GM18519 (cell line): ENCODE results near the gene NCOA7.
"Not testable (repeated sequence)": the region's sequence is repeated elsewhere in the genome, so short reads cannot be mapped to it uniquely, and the experiment has no call there.

Experiments
- ATAC-seq: cut with Tn5 transposase; IDR thresholded peaks from one replicate; pipeline ENCODE4 v1.9.1; 2021; ENCODE audit warnings: mild to moderate bottlenecking, moderate library complexity; ENCODE audit not compliant: unreplicated experiment, low FRiP score

NCOA7 gene

DNA sequence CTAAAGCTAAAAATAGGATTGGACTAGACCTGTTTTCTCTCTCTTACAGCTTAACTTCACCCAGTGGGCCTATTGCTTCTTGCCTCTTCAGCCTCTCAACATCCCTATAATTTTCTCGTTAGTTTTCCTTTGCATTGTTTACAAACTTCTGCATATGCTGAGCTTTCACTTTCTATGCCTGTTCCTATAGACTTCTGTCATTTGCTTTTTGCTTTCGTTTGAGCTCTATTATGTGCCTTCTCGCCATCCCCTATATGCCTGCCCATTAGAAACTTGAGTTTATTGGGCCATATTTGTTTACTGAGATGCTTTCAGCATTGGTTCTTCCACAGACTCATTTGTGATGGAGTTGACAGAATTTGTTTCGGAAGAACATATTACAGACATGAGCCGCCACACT lies 40.9 kb downstream of the NCOA7 start:
- no peak for ATAC-seq

- no peak for ATAC-seq
Measured at GRCh38 chr6:125832391-125833117, 41.8 kb downstream of the NCOA7 start.

- no peak for ATAC-seq
Measured at GRCh38 chr6:125834348-125834747, 43.6 kb downstream of the NCOA7 start.

DNA sequence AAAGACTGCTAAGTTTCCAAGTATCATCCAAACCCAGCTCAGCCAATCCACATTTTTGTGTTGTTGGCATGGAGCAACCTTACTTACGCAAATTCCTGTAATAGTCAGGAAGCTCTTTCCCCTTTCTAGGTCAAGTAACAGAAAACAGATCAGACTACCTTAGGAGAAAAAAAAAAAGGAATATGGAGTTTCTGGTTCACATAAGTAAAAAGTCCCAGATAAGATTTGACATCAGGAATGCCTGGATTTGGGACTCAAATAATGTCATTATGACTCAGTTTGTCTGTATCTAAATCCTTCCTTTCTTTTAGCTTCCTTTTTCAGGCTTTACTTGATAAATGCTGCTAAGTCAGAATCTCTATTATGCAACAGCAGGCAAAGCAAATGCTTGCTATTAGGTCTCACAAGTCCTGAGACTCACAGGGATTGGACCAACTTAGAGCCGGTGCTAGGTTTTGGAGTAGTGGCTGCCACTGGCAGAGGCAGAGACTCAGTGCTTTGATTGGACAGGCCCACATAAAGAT lies 44.5 kb downstream of the NCOA7 start:
- no peak for ATAC-seq

DNA sequence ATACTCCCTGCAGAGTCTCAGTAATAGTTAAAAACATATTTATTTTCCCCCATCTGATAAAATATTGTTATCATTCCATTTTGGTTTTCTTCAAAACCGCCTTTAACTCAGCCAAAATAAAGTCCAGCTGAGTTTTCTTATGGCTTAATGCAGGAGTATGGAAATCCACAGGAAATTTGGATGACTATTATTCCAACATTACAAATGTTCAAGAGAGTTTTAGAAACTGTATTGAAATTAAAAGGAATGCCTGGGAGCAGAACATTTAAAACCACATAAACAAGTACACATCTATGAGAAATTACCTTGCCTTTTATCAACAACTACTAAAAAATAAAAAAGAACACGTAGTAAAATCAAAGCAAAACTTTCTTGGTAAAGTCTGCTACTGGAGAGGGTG lies 45.7 kb downstream of the NCOA7 start:
- ATAC-seq, result no peak

DNA sequence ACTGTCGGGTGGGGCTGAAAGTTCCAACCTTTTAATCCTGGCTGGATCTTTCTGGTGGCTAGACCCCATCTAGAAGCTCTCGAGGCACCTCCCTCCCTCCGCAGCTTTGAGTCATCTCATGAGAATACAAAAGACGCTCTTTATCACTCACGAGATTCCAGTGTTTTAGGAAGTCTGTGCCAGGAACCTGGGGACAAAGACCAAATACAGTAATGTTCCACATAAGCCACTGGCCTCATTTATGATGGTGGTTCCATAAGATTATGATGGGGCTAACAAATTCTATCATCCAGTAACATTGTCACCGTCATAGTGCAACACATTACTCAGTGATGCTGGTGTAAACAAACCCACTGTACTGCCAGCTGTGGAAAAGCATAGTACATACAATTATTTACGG lies 48.7 kb downstream of the NCOA7 start:
- ATAC-seq, result no peak

DNA sequence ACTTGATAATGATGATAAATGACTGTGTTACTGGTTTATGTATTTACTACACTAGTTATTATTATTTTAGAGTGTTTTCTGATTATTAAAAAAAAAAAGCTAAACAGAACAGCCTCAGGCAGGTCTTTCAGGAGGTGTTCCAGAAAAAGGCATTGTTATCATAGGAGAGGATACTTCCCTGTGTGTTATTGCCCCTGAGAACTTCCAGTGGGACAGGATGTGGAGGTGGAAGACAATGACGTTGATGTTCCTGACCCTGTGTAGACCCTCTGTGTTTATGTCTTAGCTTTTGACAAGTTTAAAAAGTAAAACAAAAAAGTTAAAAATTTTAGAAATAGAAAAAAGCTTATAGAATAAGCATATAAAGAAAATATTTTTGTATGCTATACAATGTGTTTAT lies 49.1 kb downstream of the NCOA7 start:
- ATAC-seq, result no peak

DNA sequence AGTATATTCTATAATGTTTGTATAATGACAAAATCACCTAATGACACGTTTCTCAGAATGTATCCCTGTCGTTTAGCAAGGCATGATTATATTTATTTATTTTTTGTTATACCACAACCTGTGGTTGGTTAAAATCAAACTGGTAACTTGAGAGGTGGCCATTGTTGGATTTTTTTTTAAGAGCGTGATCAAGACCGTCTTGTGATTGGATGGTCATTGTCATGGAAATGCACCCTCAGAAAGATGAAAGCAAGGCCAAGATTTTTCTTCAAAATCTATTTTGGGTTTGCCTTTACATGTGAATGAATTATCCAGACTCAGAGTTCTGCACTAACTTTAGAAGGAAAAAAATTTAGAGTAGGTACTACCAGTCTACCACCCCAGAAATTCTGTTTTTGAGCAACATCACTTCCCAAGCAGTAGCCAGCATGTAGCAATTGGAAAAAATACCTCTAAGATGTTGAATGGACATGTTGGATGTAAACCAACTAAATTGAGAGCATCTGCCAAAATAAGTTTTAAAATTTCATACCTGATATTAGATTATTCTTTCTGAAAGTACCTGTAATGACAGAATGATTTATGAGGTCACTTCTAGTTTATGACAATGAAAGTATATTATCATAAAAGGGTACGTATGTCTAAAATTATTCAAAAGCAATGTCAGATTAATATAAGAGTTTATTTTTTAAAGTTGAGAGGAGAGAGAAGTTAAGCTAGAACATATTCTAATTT lies 50.8 kb downstream of the NCOA7 start:
- ATAC-seq, result no peak

DNA sequence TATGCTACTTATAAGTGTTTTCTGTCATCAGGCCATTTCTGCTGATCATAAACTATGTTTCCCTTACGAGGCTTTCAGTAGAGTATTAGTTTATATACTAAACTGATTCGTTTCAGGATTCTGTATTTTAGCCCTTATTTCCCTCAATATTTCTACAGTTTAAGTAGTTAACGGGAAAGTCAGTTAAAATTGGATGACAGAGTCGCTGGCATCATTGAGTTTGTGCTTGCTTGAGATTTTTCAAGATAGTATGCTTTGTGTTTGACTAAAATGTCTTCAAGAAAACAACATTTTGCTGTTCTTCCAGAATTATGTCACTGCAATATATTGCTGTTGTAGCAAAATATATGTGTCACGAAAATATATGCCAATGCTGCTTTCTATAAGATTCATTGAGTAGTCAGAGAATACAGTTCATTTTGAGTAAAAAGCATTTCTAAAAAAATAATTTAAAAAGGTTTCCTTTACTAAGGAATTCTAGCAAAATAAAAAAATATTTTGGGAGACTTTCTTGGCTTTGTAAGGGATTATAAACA lies 51.4 kb downstream of the NCOA7 start:
- ATAC-seq, result no peak

- no peak for ATAC-seq
Measured at GRCh38 chr6:125843593-125843992, 52.8 kb downstream of the NCOA7 start.

- ATAC-seq, result no peak
Measured at GRCh38 chr6:125844989-125845388, 54.2 kb downstream of the NCOA7 start.

- ATAC-seq, result no peak
Measured at GRCh38 chr6:125846292-125847024, 55.7 kb downstream of the NCOA7 start.

GRCh38 chr6:125848286-125848685 lies 57.5 kb downstream of the NCOA7 start:
- ATAC-seq, result not testable (repeated sequence)

DNA sequence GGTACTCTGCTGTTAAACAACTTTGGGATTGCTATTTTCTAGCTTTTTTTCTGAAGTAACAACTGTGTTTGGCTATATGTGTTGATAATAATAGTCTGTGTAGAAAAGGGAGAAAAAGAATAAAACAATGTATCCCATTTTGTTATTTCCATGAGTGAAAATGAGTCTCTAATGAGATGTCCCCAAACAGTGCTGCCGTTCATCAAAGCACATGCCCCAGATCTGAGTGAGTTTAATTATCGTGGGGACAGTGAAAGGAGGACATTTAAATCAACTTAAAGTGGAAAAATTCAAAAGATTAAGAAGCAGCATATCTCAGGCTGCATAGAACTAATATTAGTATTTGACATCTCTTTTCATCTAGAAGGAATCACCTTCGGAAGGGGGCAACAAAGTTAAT lies 59.6 kb downstream of the NCOA7 start:
- ATAC-seq, result no peak

DNA sequence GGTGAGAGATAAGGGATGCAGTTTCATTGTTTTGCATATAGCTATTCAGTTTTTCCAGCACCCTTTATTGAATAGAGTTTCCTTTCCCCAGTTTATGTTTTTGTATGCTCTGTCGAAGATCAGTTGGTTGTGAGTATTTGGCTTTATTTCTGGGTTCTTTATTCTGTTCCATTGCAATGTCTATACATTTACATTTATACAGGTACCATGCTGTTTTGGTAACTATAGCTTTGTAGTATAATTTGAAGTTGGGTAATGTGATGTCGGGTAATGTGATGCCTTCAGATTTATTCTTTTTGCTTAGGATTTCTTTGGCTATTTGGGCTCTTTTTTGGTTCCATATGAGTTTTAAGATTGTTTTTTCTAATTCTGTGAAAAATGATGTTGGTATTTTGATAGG lies 61.8 kb downstream of the NCOA7 start:
- ATAC-seq, result no peak

- ATAC-seq, result no peak
Measured at GRCh38 chr6:125853168-125853567, 62.4 kb downstream of the NCOA7 start.

- no peak for ATAC-seq
Measured at GRCh38 chr6:125853756-125854155, 63.0 kb downstream of the NCOA7 start.

- ATAC-seq, result no peak
Measured at GRCh38 chr6:125854355-125854754, 63.6 kb downstream of the NCOA7 start.

DNA sequence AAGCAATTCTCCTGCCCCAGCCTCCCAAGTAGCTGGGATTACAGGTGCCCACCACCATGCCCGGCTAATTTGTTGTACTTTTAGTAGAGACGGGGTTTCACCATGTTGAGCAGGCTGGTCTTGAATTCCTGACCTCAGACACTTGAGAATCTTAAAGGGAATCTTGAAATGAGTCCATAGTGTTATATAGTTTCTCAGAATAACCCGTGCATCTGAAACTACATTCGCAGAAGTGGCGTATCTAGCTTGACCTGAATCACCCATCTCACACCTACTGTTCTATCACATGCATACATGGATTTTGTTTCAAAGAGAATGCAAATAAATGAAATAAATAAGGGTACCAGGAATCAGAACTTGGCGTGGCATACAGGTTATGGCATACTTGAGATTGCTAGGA lies 65.0 kb downstream of the NCOA7 start:
- no peak for ATAC-seq

DNA sequence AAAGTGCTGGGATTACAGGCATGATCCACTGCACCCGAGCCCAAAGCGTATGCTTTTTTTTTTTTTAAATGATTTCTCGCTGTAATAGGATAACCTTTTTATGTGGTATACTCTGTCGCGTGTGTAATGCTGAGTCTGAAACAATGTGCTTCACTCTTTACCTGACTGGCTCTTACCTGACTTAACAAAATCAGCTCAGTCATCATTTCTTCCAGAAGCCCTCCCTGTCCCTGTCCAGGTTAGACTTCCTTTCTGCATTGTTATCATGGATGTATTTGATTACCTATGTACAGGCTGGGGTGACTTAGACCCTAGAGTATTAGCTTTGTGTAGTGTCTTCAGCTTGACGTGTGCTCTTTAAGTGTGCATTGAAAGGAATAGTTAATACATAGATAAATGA lies 67.1 kb downstream of the NCOA7 start:
- ATAC-seq, result no peak
